GM19238 (cell line): ENCODE results near the gene SSBP2.
"Not testable (repeated sequence)": the region's sequence is repeated elsewhere in the genome, so short reads cannot be mapped to it uniquely, and the experiment has no call there.

Source experiments
- DNase-seq: peaks from one replicate; pipeline ENCODE4 v3.0.0; 2011; ENCODE audit warnings: low spot score; ENCODE audit not compliant: insufficient read length

SSBP2 gene

GRCh38 chr5:81533629-81534405 is 217.1 kb downstream of the SSBP2 start:
- DNase-seq: no peak

GRCh38 chr5:81530919-81531318 is 220.0 kb downstream of the SSBP2 start:
- no peak for DNase-seq

GRCh38 chr5:81525690-81526089 is 225.2 kb downstream of the SSBP2 start:
- DNase-seq: no peak

- no peak for DNase-seq
These were observed 226.9 kb downstream of the SSBP2 start for GRCh38 chr5:81524015-81524414.

GRCh38 chr5:81522571-81522970 is 228.3 kb downstream of the SSBP2 start:
- no peak for DNase-seq

- no peak for DNase-seq
These were observed 230.1 kb downstream of the SSBP2 start for GRCh38 chr5:81520769-81521168.

- no peak for DNase-seq
These were observed 231.5 kb downstream of the SSBP2 start for GRCh38 chr5:81519217-81519905.

- DNase-seq: no peak
These were observed 233.4 kb downstream of the SSBP2 start for GRCh38 chr5:81517462-81517861.

- DNase-seq: no peak
These were observed 234.8 kb downstream of the SSBP2 start for GRCh38 chr5:81516091-81516490.

- DNase-seq: no peak
These were observed 236.9 kb downstream of the SSBP2 start for GRCh38 chr5:81513982-81514381.

GRCh38 chr5:81513473-81513872 is 237.4 kb downstream of the SSBP2 start:
- DNase-seq: no peak

GRCh38 chr5:81506900-81507588 is 243.9 kb downstream of the SSBP2 start:
- DNase-seq: peak; percentile 44

- DNase-seq: no peak
These were observed 244.5 kb downstream of the SSBP2 start for GRCh38 chr5:81506378-81506777.

- DNase-seq: no peak
These were observed 245.2 kb downstream of the SSBP2 start for GRCh38 chr5:81505672-81506071.

GRCh38 chr5:81503602-81504001 is 247.3 kb downstream of the SSBP2 start:
- not testable (repeated sequence) for DNase-seq

GRCh38 chr5:81495286-81495685 is 255.6 kb downstream of the SSBP2 start:
- no peak for DNase-seq

- no peak for DNase-seq
These were observed 262.0 kb downstream of the SSBP2 start for GRCh38 chr5:81488862-81489261.

GRCh38 chr5:81486711-81487110 is 264.2 kb downstream of the SSBP2 start:
- DNase-seq: no peak

GRCh38 chr5:81482595-81482994 is 268.3 kb downstream of the SSBP2 start:
- DNase-seq: no peak

GRCh38 chr5:81473395-81473794 is 277.5 kb downstream of the SSBP2 start:
- DNase-seq: not testable (repeated sequence)

GRCh38 chr5:81469676-81470075 is 281.2 kb downstream of the SSBP2 start:
- DNase-seq: no peak

- no peak for DNase-seq
These were observed 300.0 kb downstream of the SSBP2 start for GRCh38 chr5:81450940-81451339.
